Measurements from ENCODE around the gene LILRA6.

GRCh38 chr19:54248016-54248601 lies 5.5 kb upstream of the LILRA6 start:
- no peak for TF ChIP-seq CTCF (IDR thresholded peaks at IDR 0.05)
- no peak for TF ChIP-seq POLR2A (IDR thresholded peaks at IDR 0.05)
